K562 (cell line): ENCODE data around the gene CTIF. TPM values are rescaled to one million over a fixed set of nuclear protein-coding genes. Genes with fewer than 3 reads are reported as not detected.

Experiments used
- ATAC-seq: fragments of 200-7000 bp; cut with Tn5 transposase; 3 replicates; pipeline ENCODE4 v1.9.1; 2020; ENCODE audit warnings: moderate library complexity
- BruUV-seq: library from RNA; stranded (reverse); fragments of 400-500 nt; replicated peaks from 2 replicates; lab custom pipeline; 2021; lab: Mats Ljungman, UMichigan
- CTCF ChIA-PET: fragments of 300-600 bp; formaldehyde crosslinking; extraction: SDS; loops from one replicate; lab custom pipeline; 2021; ENCODE audit warnings: low intra/inter-chr PET ratio; lab: Yijun Ruan, JAX
- POLR2A ChIA-PET: fragments of 300-600, 350-650 bp; sonication (Branson Sonifier 250); formaldehyde crosslinking; extraction: SDS; loops from one replicate; lab custom pipeline; 2021; ENCODE audit warnings: antibody characterized with exemption, inconsistent platforms; lab: Yijun Ruan, JAX
- DNase-seq, 4 experiments: peaks; one replicate each; pipeline versions ENCODE4 v3.0.0 to v3.0.0-alpha.2; 2011 to 2018; ENCODE audit warnings: low spot score in 3 of 4, mixed read lengths in 3 of 4; ENCODE audit errors: extremely low read depth in 1 of 4
- FAIRE-seq: peaks from 2 replicates; lab custom pipeline; 2011; peaks lifted over from hg19 to GRCh38; lab: Jason Lieb, UNC
- H2AFZ ChIP-seq: 2 replicates; pipeline ENCODE4 v1.6.0; 2011; ENCODE audit warnings: low read depth, low read length, control low read depth, inconsistent platforms
- H3K27ac ChIP-seq: fragments of 200-600 bp; 3 replicates; pipeline ENCODE4 v1.8.0; 2011; ENCODE audit warnings: low read depth, mild to moderate bottlenecking, control low read depth, inconsistent platforms, low read length, moderate library complexity, mixed read lengths; ENCODE audit errors: extremely low read depth
- H3K27me3 ChIP-seq, 2 experiments: fragments of 300-600 bp in 1 of 2; 2 replicates in 1 of 2; 3 replicates in 1 of 2; pipeline versions ENCODE4 v1.6.0 to v1.8.0; 2011; ENCODE audit warnings: inconsistent platforms in 2 of 2, low read length in 2 of 2, mild to moderate bottlenecking in 1 of 2, mixed read lengths in 1 of 2, moderate library complexity in 1 of 2; ENCODE audit not compliant: control insufficient read depth in 2 of 2, insufficient read depth in 2 of 2
- H3K36me3 ChIP-seq: fragments of 300-600 bp; 3 replicates; pipeline ENCODE4 v1.8.0; 2011; ENCODE audit warnings: mild to moderate bottlenecking, low read length, inconsistent platforms; ENCODE audit not compliant: control insufficient read depth, insufficient read depth
- H3K4me1 ChIP-seq, 2 experiments: fragments of 200-600 bp in 1 of 2; replicated peaks in 1 of 2; 2 replicates in 1 of 2; 3 replicates in 1 of 2; pipeline versions ENCODE4 v1.5.1 to v1.8.0; 2011; ENCODE audit warnings: inconsistent platforms in 2 of 2, low read length in 2 of 2, mild to moderate bottlenecking in 1 of 2, mixed read lengths in 1 of 2, moderate library complexity in 1 of 2; ENCODE audit not compliant: control insufficient read depth in 2 of 2, insufficient read depth in 2 of 2
- H3K4me2 ChIP-seq: 2 replicates; pipeline ENCODE4 v1.6.1; 2011; ENCODE audit warnings: low read length, control low read depth, inconsistent platforms, mixed read lengths; ENCODE audit not compliant: insufficient read depth
- H3K4me3 ChIP-seq: fragments of 200-600 bp; sonication (generic), shearing (Covaris generic); 2 replicates; pipeline ENCODE4 v1.5.1; 2016; ENCODE audit warnings: control low read depth, inconsistent platforms
- H3K79me2 ChIP-seq: fragments of 200-600 bp; 3 replicates; pipeline ENCODE4 v1.8.0; 2011; ENCODE audit warnings: low read length, inconsistent platforms; ENCODE audit not compliant: control insufficient read depth, insufficient read depth
- H3K9ac ChIP-seq, 2 experiments: 2 replicates each; pipeline versions ENCODE4 v1.6.0 to v1.6.1; 2011; ENCODE audit warnings: low read depth in 2 of 2, low read length in 2 of 2, control low read depth in 1 of 2, inconsistent platforms in 1 of 2, mild to moderate bottlenecking in 1 of 2, mixed read lengths in 1 of 2; ENCODE audit not compliant: insufficient read depth in 1 of 2
- H3K9me1 ChIP-seq: one replicate; pipeline ENCODE4 v1.6.0; 2011; ENCODE audit warnings: inconsistent platforms, mild to moderate bottlenecking, low read length, moderate library complexity; ENCODE audit not compliant: control insufficient read depth, insufficient read depth
- H3K9me3 ChIP-seq: replicated peaks from 2 replicates; pipeline ENCODE4 v1.5.1; 2011; ENCODE audit warnings: low read depth, low read length, inconsistent platforms; ENCODE audit not compliant: control insufficient read depth, insufficient read depth
- H4K20me1 ChIP-seq: replicated peaks from 2 replicates; pipeline ENCODE4 v1.6.1; 2011; ENCODE audit warnings: low read length, inconsistent platforms, mixed read lengths; ENCODE audit not compliant: control insufficient read depth, insufficient read depth
- ARNT ChIP-seq, 2 experiments: fragments of 450-650 bp; IDR thresholded peaks; 2 replicates each; pipeline ENCODE4 v1.6.1; 2016; ENCODE audit warnings: mild to moderate bottlenecking in 1 of 2
- E2F5 ChIP-seq: sonication (generic); formaldehyde crosslinking; IDR thresholded peaks from 2 replicates; pipeline ENCODE4 v1.8.0; 2022; ENCODE audit warnings: mild to moderate bottlenecking, missing genetic modification reagents
- GTF2B ChIP-seq: IDR thresholded peaks from 2 replicates; pipeline ENCODE4 v1.6.1; 2011; ENCODE audit not compliant: insufficient read length; ENCODE audit errors: extremely low read depth
- GTF3C2 ChIP-seq: IDR thresholded peaks from 3 replicates; pipeline ENCODE4 v1.6.1; 2011; ENCODE audit warnings: borderline replicate concordance, mild to moderate bottlenecking, moderate library complexity; ENCODE audit not compliant: insufficient read length; ENCODE audit errors: extremely low read depth
- KAT2B ChIP-seq: IDR thresholded peaks from one replicate; pipeline ENCODE4 v1.6.1; 2012; ENCODE audit warnings: low read depth, mild to moderate bottlenecking, control low read depth, inconsistent platforms, low read length, moderate library complexity
- NCOR1 ChIP-seq: fragments of 450-650 bp; IDR thresholded peaks from 2 replicates; pipeline ENCODE4 v1.6.1; 2016; ENCODE audit warnings: mild to moderate bottlenecking, moderate library complexity
- SLC30A9 ChIP-seq: fragments of 250-450 bp; sonication (Bioruptor Pico); IDR thresholded peaks from 2 replicates; pipeline ENCODE4 v1.8.0; 2022; ENCODE audit warnings: mild to moderate bottlenecking, moderate library complexity
- VEZF1 ChIP-seq: fragments of 200-800 bp; sonication (Bioruptor generic); IDR thresholded peaks from 2 replicates; pipeline ENCODE4 v1.6.1; 2017; ENCODE audit warnings: missing genetic modification characterization, missing compliant biosample characterization
- WGBS: fragments of 100-300 bp; shearing (Covaris generic); methylation state at CpG from one replicate; pipeline ENCODE4 v1.1.6; 2016; ENCODE audit warnings: low coverage, mixed read lengths; ENCODE audit not compliant: insufficient coverage; ENCODE audit errors: missing lambda C conversion rate; 5-methylcytosine and 5-hydroxymethylcytosine counted together
- in situ Hi-C: fragments of 300-500 bp; cut with MboI; formaldehyde crosslinking; loops from 4 replicates; pipeline ENCODE4 v1.15.0; 2018; ENCODE audit warnings: inconsistent platforms, mixed read lengths
- intact Hi-C: fragments of 100-400 bp; cut with micrococcal nuclease; formaldehyde crosslinking; loops from 2 replicates; pipeline ENCODE4 v1.14.2; 2022
- polyA plus RNA-seq, 8 experiments: library from polyadenylated mRNA; depleted of rRNA in 4 of 8; stranded (reverse) in 5 of 8; unstranded in 3 of 8; fragments of >200 nt; fragmentation: Nextera tagmentation in 2 of 8; fragmentation: Illumina TruSeq in 1 of 8; extraction: Ambion mirVana in 2 of 8; extraction: Trizol in 1 of 8; gene quantifications; 2 replicates each; pipeline versions ENCODE4 v1.2.1 to v1.2.3, GENCODE V29; 2011 to 2014; ENCODE audit warnings: inconsistent platforms in 1 of 8, missing spikeins in 1 of 8
- total RNA-seq, 7 experiments: library from RNA; depleted of rRNA in 6 of 7; stranded (reverse); fragments of >200 nt in 6 of 7; fragmentation: Illumina TruSeq in 2 of 7; extraction: Trizol in 2 of 7; gene quantifications; 2 replicates each; pipeline versions ENCODE4 v1.2.1 to v1.2.3, GENCODE V29; 2011 to 2021; ENCODE audit warnings: low replicate concordance in 1 of 7

The CTIF gene
- total and polyA plus RNA-seq, 9 of the 15 experiments (the other 6 are each of a cell fraction or from before 2014, with no cell fraction given), result 0.17 to 11.5 (median 2.2) TPM

- no peaks in the 10 kb centered on the region for H3K36me3 ChIP-seq
- no peak overlapping the region for H3K4me2 ChIP-seq
- intact Hi-C loops (no loop called here), in situ Hi-C loops (loop anchor here (25.0 kb wide), 3 partner anchors 491 to 1166 kb away; no protein-coding TSS in a partner anchor)
- no peak for TF ChIP-seq KAT2B
- no peak overlapping the region for H3K9ac ChIP-seq
- ATAC-seq (no peak), FAIRE-seq (no peak), DNase-seq (no peak)
- H2AFZ ChIP-seq, result no peak overlapping the region
- no peaks in the 10 kb centered on the region for H3K27me3 ChIP-seq
- no peaks in the 10 kb centered on the region for H3K9me1 ChIP-seq
- H3K4me1 ChIP-seq, result peaks cover 3 to 10% of the 10 kb centered on the region in 2 experiments; a peak in 3 of 5 replicates
- H3K4me3 ChIP-seq, result no peak overlapping the region
- CTCF ChIA-PET, result no interaction called here
- WGBS, result 72% methylated on average over 8 of the region's 8 CpGs
- H3K79me2 ChIP-seq, result no peaks in the 10 kb centered on the region
- H3K9me3 ChIP-seq, result no peaks in the 10 kb centered on the region
- POLR2A ChIA-PET, result interaction anchor here (0.6 kb wide), 1 partner anchor 279 kb away, joined by 3 read pairs; no protein-coding TSS in a partner anchor
- no peaks in the 10 kb centered on the region for H4K20me1 ChIP-seq
- no peak overlapping the region for H3K27ac ChIP-seq
- BruUV-seq, result no TSS peak
Observed at GRCh38 chr18:48696218-48696617, 157.4 kb downstream of the CTIF start.

GRCh38 chr18:48697441-48697840, 158.6 kb downstream of the CTIF start:
- CTCF ChIA-PET, result no interaction called here
- in situ Hi-C loops (loop anchor here (25.0 kb wide), 3 partner anchors 490 to 1165 kb away; no protein-coding TSS in a partner anchor), intact Hi-C loops (no loop called here)
- Histone ChIP-seq H3K9me3 (no peaks in the 10 kb centered on the region), H3K79me2 (no peaks in the 10 kb centered on the region), H3K9ac (no peak overlapping the region), H3K4me2 (no peak overlapping the region), H3K4me3 (no peak overlapping the region), H4K20me1 (no peaks in the 10 kb centered on the region), H3K27me3 (no peaks in the 10 kb centered on the region), H2AFZ (no peak overlapping the region), H3K4me1 (peaks cover 3 to 10% of the 10 kb centered on the region in 2 experiments; a peak in 3 of 5 replicates), H3K36me3 (no peaks in the 10 kb centered on the region), H3K9me1 (no peaks in the 10 kb centered on the region), H3K27ac (no peak overlapping the region)
- no TSS peak for BruUV-seq
- ATAC-seq (no peak), FAIRE-seq (no peak), DNase-seq (no peak)
- POLR2A ChIA-PET, result no interaction called here
- no CpG with 5 or more reads among the region's 1 CpG for WGBS
- no peak for TF ChIP-seq NCOR1
- no peak for TF ChIP-seq GTF3C2
- no peak for TF ChIP-seq GTF2B
- no peak for TF ChIP-seq ARNT (IDR thresholded peaks at IDR 0.05)
- TF ChIP-seq SLC30A9 (CRISPR knock-in tag), result no peak
- no peak for TF ChIP-seq VEZF1 (CRISPR knock-in tag)
- TF ChIP-seq E2F5, result no peak
